CD4-positive, alpha-beta T cell treated with Interleukin-10 for 1 hour (primary cell): ENCODE results near the gene MAPT.
A peak's percentile ranks its signal among the peaks of the same experiment; 100 is the strongest.
"Not testable (repeated sequence)": the region's sequence is repeated elsewhere in the genome, so short reads cannot be mapped to it uniquely, and the experiment has no call there.

Source experiments
- DNase-seq: peaks from one replicate; pipeline ENCODE4 v3.0.0-alpha.2; 2020

Gene MAPT

GRCh38 chr17:45996282-45996937 is 102.1 kb downstream of the MAPT start:
- DNase-seq: no peak

- no peak for DNase-seq
Observed at GRCh38 chr17:45997166-45997565, 102.8 kb downstream of the MAPT start.

GRCh38 chr17:45997624-45998023 is 103.3 kb downstream of the MAPT start:
- no peak for DNase-seq

- DNase-seq: no peak
Observed at GRCh38 chr17:45998987-45999899, 104.9 kb downstream of the MAPT start, which contains the start of gene STH. STH (plus strand) TSS chr17:45999250; CDS start chr17:45999280, 30 bp downstream.

GRCh38 chr17:45999900-46000290 is 105.5 kb downstream of the MAPT start:
- no peak for DNase-seq

GRCh38 chr17:46000292-46000691 is 105.9 kb downstream of the MAPT start:
- DNase-seq: no peak

- DNase-seq: no peak
Observed at GRCh38 chr17:46000757-46001156, 106.4 kb downstream of the MAPT start.

- no peak for DNase-seq
Observed at GRCh38 chr17:46001390-46002310, 107.3 kb downstream of the MAPT start.

GRCh38 chr17:46002311-46002972 is 108.1 kb downstream of the MAPT start:
- peak; percentile 81 for DNase-seq

GRCh38 chr17:46002973-46003316 is 108.6 kb downstream of the MAPT start:
- DNase-seq: no peak

- no peak for DNase-seq
Observed at GRCh38 chr17:46003907-46004748, 109.8 kb downstream of the MAPT start.

- not testable (repeated sequence) for DNase-seq
Observed at GRCh38 chr17:46006082-46006481, 111.7 kb downstream of the MAPT start.

- no peak for DNase-seq
Observed at GRCh38 chr17:46007461-46007965, 113.2 kb downstream of the MAPT start.

- no peak for DNase-seq
Observed at GRCh38 chr17:46008591-46008990, 114.2 kb downstream of the MAPT start.

GRCh38 chr17:46009681-46010596 is 115.6 kb downstream of the MAPT start:
- DNase-seq: no peak

- DNase-seq: no peak
Observed at GRCh38 chr17:46010597-46011186, 116.3 kb downstream of the MAPT start.

GRCh38 chr17:46011711-46012505 is 117.6 kb downstream of the MAPT start:
- DNase-seq: no peak

GRCh38 chr17:46012506-46013079 is 118.2 kb downstream of the MAPT start:
- no peak for DNase-seq

GRCh38 chr17:46013127-46013501 is 118.8 kb downstream of the MAPT start:
- DNase-seq: no peak
